B cell (primary cell): ENCODE data around the gene CFAP20DC. TPM values are rescaled to one million over a fixed set of nuclear protein-coding genes. Genes with fewer than 3 reads are reported as not detected.

Experiments used
- ATAC-seq: fragments of 200-7000 bp; cut with Tn5 transposase; one replicate; pipeline ENCODE4 v1.10.0; 2021; ENCODE audit warnings: low read depth, mild to moderate bottlenecking, moderate number of reproducible peaks, moderate library complexity
- CTCF ChIA-PET: fragments of 350-600 bp; sonication (Branson Sonifier 250); formaldehyde crosslinking; loops from one replicate; lab custom pipeline; 2021; ENCODE audit warnings: antibody characterized with exemption, inconsistent platforms; lab: Charles Lee
- POLR2A ChIA-PET: fragments of 350-600 bp; sonication (Branson Sonifier 250); formaldehyde crosslinking; loops from one replicate; lab custom pipeline; 2021; ENCODE audit warnings: antibody characterized with exemption; lab: Charles Lee
- DNase-seq: peaks from one replicate; pipeline ENCODE4 v3.0.0; 2013
- H2AFZ ChIP-seq: 2 replicates; pipeline ENCODE4 v1.6.1; 2012; ENCODE audit warnings: mild to moderate bottlenecking, low read depth, low read length; ENCODE audit not compliant: insufficient read depth, poor library complexity, severe bottlenecking
- H3K27ac ChIP-seq, 2 donors: 1 replicate in 1 of 2; 2 replicates in 1 of 2; pipeline ENCODE4 v1.5.1; 2012 to 2013; ENCODE audit warnings: low read length in 2 of 2, mild to moderate bottlenecking in 2 of 2, moderate library complexity in 1 of 2
- H3K27me3 ChIP-seq, 4 experiments: fragments of 200-600 bp in 1 of 4; sonication (generic) in 1 of 4; replicated peaks in 1 of 4; 1 replicate in 2 of 4; 2 replicates in 2 of 4; pipeline versions ENCODE4 v1.6.1 to v1.7.0; 2013 to 2016; ENCODE audit warnings: low read length in 3 of 4, mild to moderate bottlenecking in 2 of 4, mixed read lengths in 1 of 4, moderate library complexity in 1 of 4; ENCODE audit not compliant: insufficient read depth in 4 of 4, control insufficient read depth in 3 of 4; ENCODE audit errors: control extremely low read depth in 1 of 4
- H3K36me3 ChIP-seq, 2 experiments: replicated peaks in 1 of 2; 1 replicate in 1 of 2; 2 replicates in 1 of 2; pipeline versions ENCODE4 v1.6.1 to v1.7.1; 2013; ENCODE audit warnings: low read length in 1 of 2; ENCODE audit not compliant: insufficient read depth in 2 of 2, control insufficient read depth in 1 of 2; ENCODE audit errors: control extremely low read depth in 1 of 2, extremely low read depth in 1 of 2
- H3K4me1 ChIP-seq, 2 donors: fragments of 200-600 bp in 1 of 2; sonication (generic) in 1 of 2; 1 replicate in 1 of 2; 2 replicates in 1 of 2; pipeline versions ENCODE4 v1.5.1 to v1.6.1; 2013 to 2017; ENCODE audit warnings: low read length in 2 of 2; ENCODE audit not compliant: control insufficient read depth in 2 of 2, insufficient read depth in 2 of 2
- H3K4me2 ChIP-seq: replicated peaks from 2 replicates; pipeline ENCODE3; 2012; ENCODE audit warnings: mild to moderate bottlenecking, low read depth, low read length; ENCODE audit not compliant: poor library complexity, severe bottlenecking
- H3K4me3 ChIP-seq, 5 experiments: fragments of 200-600 bp in 1 of 5; sonication (generic) in 1 of 5; 1 replicate in 3 of 5; 2 replicates in 2 of 5; pipeline versions ENCODE4 v1.5.1 to v1.7.0; 2011 to 2016; ENCODE audit warnings: low read length in 4 of 5, mild to moderate bottlenecking in 4 of 5, low read depth in 2 of 5, control low read depth in 1 of 5, moderate library complexity in 1 of 5; ENCODE audit not compliant: insufficient read depth in 1 of 5; ENCODE audit errors: control extremely low read depth in 1 of 5, extremely low read depth in 1 of 5
- H3K79me2 ChIP-seq: fragments of 200-600 bp; sonication (generic); one replicate; pipeline ENCODE4 v1.6.0; 2016; ENCODE audit warnings: low read length; ENCODE audit not compliant: control insufficient read depth, insufficient read depth
- H3K9ac ChIP-seq: fragments of 200-600 bp; sonication (generic); 2 replicates; pipeline ENCODE4 v1.6.1; 2017; ENCODE audit warnings: mild to moderate bottlenecking, low read length, moderate library complexity
- H3K9me3 ChIP-seq, 3 donors: one replicate each; pipeline versions ENCODE4 v1.6.1 to v1.7.1; 2013; ENCODE audit warnings: low read length in 2 of 3; ENCODE audit not compliant: control insufficient read depth in 2 of 3, insufficient read depth in 1 of 3; ENCODE audit errors: control extremely low read depth in 1 of 3
- H4K20me1 ChIP-seq: 2 replicates; pipeline ENCODE4 v1.6.0; 2012; ENCODE audit warnings: mild to moderate bottlenecking, low read length; ENCODE audit not compliant: insufficient read depth, control insufficient read depth, poor library complexity, severe bottlenecking
- H3K27ac Mint-ChIP-seq: one replicate; pipeline ENCODE4 v1.8.0; 2021; ENCODE audit warnings: mixed read lengths
- H3K27me3 Mint-ChIP-seq: one replicate; pipeline ENCODE4 v1.8.0; 2021; ENCODE audit warnings: mixed read lengths
- H3K4me1 Mint-ChIP-seq: one replicate; pipeline ENCODE4 v1.8.0; 2021; ENCODE audit warnings: mixed read lengths
- H3K4me3 Mint-ChIP-seq: one replicate; pipeline ENCODE4 v1.8.0; 2021; ENCODE audit warnings: mixed read lengths
- H3K9me3 Mint-ChIP-seq: one replicate; pipeline ENCODE4 v1.8.0; 2022; ENCODE audit warnings: mixed read lengths; ENCODE audit not compliant: insufficient read depth
- EZH2 ChIP-seq: IDR thresholded peaks from 2 replicates; pipeline ENCODE4 v1.6.1; 2012; ENCODE audit warnings: borderline replicate concordance, low read depth, mild to moderate bottlenecking, moderate library complexity, low read length; ENCODE audit not compliant: insufficient read depth, poor library complexity, severe bottlenecking
- WGBS: methylation state at CpG from one replicate; pipeline ENCODE4 v1.1.5; 2013; ENCODE audit warnings: missing lambda C conversion rate; ENCODE audit not compliant: insufficient coverage; 5-methylcytosine and 5-hydroxymethylcytosine counted together
- intact Hi-C: fragments of 100-400 bp; cut with micrococcal nuclease; formaldehyde crosslinking; loops from one replicate; pipeline ENCODE4 v1.10.0; 2022
- polyA plus RNA-seq: library from polyadenylated mRNA; depleted of rRNA; stranded (reverse); fragments of >200 nt; gene quantifications from 2 replicates; pipeline ENCODE4 v1.2.3, GENCODE V29; 2012
- total RNA-seq, 2 donors: library from RNA; stranded (reverse); fragments of 120-200 nt in 1 of 2; gene quantifications; 1 replicate in 1 of 2; 2 replicates in 1 of 2; pipeline versions ENCODE4 v1.2.3 to v1.2.4, GENCODE V29; 2013 to 2022
- TF ChIP-seq, protein P1 (sequence below): fragments of 200-600 bp; IDR thresholded peaks from one replicate; pipeline ENCODE4 v1.8.0; 2022; ENCODE audit warnings: antibody characterized with exemption, mild to moderate bottlenecking

CFAP20DC gene
- total and polyA plus RNA-seq, 2 donors (not counting 1 experiment from before 2014, with no cell fraction given): 0.27 to 1.2 TPM

DNA sequence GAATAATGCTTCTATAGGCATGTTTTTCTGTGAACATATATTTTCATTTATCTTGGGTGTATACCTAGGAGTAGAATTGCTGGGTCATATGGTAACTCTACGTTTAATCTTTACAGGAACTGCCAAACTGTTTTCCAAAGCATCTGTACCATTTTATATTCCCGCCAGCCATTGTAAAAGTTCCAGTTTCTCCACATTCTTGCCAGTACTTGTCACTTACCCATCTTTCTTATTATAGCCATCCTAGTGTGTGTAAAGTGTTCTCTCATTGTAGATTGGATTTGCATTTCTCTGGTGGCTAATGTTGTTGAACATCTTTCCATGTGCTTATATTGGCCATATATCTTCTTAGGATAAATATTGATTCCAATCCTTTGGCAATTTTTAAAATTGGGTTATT, 31.2 kb upstream of the CFAP20DC start:
- Histone ChIP-seq H3K4me1 (no peaks in the 10 kb centered on the region), H3K36me3 (no peaks in the 10 kb centered on the region), H3K9me3 (no peaks in the 10 kb centered on the region), H3K9ac (no peak overlapping the region), H3K4me2 (no peak overlapping the region), H3K79me2 (no peaks in the 10 kb centered on the region), H3K4me3 (no peak overlapping the region), H2AFZ (no peak overlapping the region), H3K27ac (no peak overlapping the region), H3K27me3 (peaks cover 0 to 5% (median 0%) of the 10 kb centered on the region in 4 experiments), H4K20me1 (no peaks in the 10 kb centered on the region)
- Mint-ChIP-seq H3K4me1 (no peaks in the 10 kb centered on the region), H3K27me3 (peaks cover 7% of the 10 kb centered on the region), H3K9me3 (no peaks in the 10 kb centered on the region), H3K27ac (no peak overlapping the region), H3K4me3 (no peak overlapping the region)
- CTCF ChIA-PET: no interaction called here
- no peak for ATAC-seq
- TF ChIP-seq, protein P1, sequence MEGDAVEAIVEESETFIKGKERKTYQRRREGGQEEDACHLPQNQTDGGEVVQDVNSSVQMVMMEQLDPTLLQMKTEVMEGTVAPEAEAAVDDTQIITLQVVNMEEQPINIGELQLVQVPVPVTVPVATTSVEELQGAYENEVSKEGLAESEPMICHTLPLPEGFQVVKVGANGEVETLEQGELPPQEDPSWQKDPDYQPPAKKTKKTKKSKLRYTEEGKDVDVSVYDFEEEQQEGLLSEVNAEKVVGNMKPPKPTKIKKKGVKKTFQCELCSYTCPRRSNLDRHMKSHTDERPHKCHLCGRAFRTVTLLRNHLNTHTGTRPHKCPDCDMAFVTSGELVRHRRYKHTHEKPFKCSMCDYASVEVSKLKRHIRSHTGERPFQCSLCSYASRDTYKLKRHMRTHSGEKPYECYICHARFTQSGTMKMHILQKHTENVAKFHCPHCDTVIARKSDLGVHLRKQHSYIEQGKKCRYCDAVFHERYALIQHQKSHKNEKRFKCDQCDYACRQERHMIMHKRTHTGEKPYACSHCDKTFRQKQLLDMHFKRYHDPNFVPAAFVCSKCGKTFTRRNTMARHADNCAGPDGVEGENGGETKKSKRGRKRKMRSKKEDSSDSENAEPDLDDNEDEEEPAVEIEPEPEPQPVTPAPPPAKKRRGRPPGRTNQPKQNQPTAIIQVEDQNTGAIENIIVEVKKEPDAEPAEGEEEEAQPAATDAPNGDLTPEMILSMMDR: no peak
- TF ChIP-seq EZH2: no peak
- intact Hi-C loops: no loop called here
- POLR2A ChIA-PET: no interaction called here
- no peak for DNase-seq
- no CpG with 5 or more reads among the region's 2 CpGs for WGBS

DNA sequence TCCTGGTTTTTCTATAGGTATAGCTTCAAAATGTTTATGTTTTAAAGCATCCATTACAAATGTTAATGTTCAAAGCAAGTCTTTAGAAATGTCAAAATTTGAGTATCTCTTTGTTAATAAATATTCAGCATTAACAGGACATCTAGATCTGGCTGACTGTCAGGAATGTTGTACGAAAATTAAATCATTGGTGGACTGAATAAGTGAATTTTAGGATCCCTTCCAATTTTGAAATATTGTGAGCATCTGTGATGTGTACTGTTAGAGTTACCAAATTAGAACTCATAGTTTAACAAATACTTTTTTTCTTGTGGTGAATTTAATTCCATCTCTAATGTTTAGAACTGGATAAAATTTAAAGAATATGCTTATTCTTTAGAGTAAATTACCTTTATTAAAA, 30.1 kb upstream of the CFAP20DC start:
- Histone ChIP-seq H3K79me2 (no peaks in the 10 kb centered on the region), H3K9me3 (no peaks in the 10 kb centered on the region), H3K27ac (no peak overlapping the region), H3K36me3 (no peaks in the 10 kb centered on the region), H3K4me3 (no peak overlapping the region), H2AFZ (no peak overlapping the region), H3K4me1 (no peaks in the 10 kb centered on the region), H3K4me2 (no peak overlapping the region), H3K27me3 (peaks cover 0 to 5% (median 0%) of the 10 kb centered on the region in 4 experiments), H3K9ac (no peak overlapping the region), H4K20me1 (no peaks in the 10 kb centered on the region)
- ATAC-seq (no peak), DNase-seq (no peak)
- intact Hi-C loops: no loop called here
- ChIA-PET CTCF (no interaction called here), POLR2A (no interaction called here)
- TF ChIP-seq, protein P1: no peak
- TF ChIP-seq EZH2: no peak
- no peaks in the 10 kb centered on the region for H3K9me3 Mint-ChIP-seq
- H3K4me1 Mint-ChIP-seq: no peaks in the 10 kb centered on the region
- H3K27me3 Mint-ChIP-seq: peaks cover 7% of the 10 kb centered on the region
- no CpG with 5 or more reads among the region's 1 CpG for WGBS
- H3K27ac Mint-ChIP-seq: no peak overlapping the region
- H3K4me3 Mint-ChIP-seq: no peak overlapping the region
